Measurements from ENCODE around the gene TUBGCP3.

TUBGCP3 gene

GRCh38 chr13:112441226-112441625 is 146.7 kb downstream of the TUBGCP3 start:
- DNase-seq (ENCODE audit: low read depth) = no peak

- no peak for DNase-seq (ENCODE audit: low read depth)
These were observed 149.4 kb downstream of the TUBGCP3 start for GRCh38 chr13:112438515-112438914.

- no peak for DNase-seq (ENCODE audit: low read depth)
These were observed 149.9 kb downstream of the TUBGCP3 start for GRCh38 chr13:112438094-112438493.

- no peak for DNase-seq (ENCODE audit: low read depth)
These were observed 152.0 kb downstream of the TUBGCP3 start for GRCh38 chr13:112435973-112436372.
